ENCODE measurements around the gene NAALADL1.

- no peak for TF ChIP-seq POLR2AphosphoS5 (IDR thresholded peaks at IDR 0.05)
- TF ChIP-seq POLR2A (IDR thresholded peaks at IDR 0.05), result no peak
Observed at GRCh38 chr11:65040520-65040846, 17.9 kb downstream of the NAALADL1 start.

Data from suprapubic skin (tissue), 4 donors.